GM21390 (cell line): ENCODE measurements around the gene ATXN1L.
A peak's percentile ranks its signal among the peaks of the same experiment; 100 is the strongest.
"Not testable (repeated sequence)": the region's sequence is repeated elsewhere in the genome, so short reads cannot be mapped to it uniquely, and the experiment has no call there.

Experiments
- ATAC-seq: cut with Tn5 transposase; IDR thresholded peaks from one replicate; pipeline ENCODE4 v1.9.1; 2021; ENCODE audit not compliant: unreplicated experiment

The ATXN1L gene

DNA sequence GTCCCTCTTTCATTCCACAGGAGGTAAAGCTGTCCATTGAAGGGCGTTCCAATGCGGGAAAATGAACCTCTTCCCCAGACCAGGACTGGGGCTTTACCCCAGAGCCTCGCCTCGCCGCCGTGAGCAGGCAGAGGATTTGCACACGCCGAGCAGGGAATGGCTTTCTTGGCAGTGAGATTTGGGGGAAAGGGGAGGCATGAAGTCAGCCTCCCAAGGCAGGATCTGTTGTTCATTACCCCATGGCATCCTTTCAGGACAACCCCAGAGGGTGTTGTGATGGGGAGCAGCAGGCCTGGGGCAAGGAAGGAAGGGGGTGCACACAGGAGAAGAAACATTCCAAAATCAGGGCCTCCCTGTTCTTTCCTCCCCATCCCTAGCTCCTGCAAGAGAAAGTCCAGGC, 6.0 kb downstream of the ATXN1L start:
- ATAC-seq: no peak

DNA sequence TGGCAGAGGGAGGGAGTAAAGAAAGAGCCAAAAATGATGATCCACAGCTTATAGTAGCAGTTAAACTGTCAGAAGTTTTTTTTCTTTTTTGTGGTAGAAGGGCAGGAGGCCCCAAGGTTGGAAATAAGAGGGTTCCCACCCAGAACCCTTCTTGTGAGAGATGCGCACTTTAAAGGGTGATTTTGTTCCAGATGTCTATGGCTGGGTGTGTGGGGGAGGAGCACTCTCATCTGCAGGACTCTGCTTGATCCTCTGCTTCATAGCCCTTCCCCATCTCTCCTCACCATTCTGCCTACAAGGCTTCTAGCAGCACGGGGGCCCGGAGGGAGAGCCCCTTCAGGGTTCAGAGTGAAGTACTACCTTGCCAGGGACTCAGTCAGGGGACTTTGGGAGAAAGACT, 6.4 kb downstream of the ATXN1L start:
- no peak for ATAC-seq

DNA sequence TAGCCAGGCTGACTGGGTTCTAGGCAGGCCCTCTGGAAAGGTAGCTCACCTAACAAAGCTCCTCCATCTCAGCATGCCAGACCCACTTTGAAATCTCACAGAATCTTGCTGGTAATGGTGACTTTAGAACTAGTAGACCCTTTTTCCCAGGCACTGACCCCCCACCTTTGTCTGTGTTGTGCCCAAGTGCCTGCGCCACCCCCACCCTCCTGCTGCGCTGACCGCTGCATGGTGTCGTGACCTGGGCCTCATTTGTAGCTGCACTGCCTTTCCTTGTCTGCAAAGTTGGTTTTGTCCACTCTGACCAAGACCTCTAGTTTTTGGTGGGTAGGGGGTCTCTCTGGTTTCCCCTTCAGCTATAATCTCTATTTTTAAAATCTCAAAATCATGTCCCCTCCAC, 6.8 kb downstream of the ATXN1L start:
- no peak for ATAC-seq

DNA sequence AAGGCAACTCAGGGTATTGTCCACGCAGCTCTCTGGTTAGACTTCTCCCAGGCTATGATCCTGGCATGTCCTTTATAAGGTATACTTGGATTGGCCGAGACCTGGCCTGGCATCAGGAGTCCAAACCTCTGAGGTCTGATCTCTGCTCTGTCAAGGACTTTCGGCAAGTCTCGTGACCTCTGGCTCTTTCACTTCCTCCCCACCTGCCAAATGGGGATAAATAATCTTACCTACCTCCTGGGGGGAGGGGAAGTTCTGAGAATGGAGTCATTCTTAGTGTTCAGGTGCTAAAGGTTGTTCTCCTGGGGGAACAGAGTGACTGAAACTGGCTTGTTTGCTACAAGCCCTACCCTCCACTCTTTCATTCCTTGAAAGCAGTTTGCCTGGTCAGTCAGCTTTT, 7.6 kb downstream of the ATXN1L start:
- ATAC-seq: peak; percentile 71

DNA sequence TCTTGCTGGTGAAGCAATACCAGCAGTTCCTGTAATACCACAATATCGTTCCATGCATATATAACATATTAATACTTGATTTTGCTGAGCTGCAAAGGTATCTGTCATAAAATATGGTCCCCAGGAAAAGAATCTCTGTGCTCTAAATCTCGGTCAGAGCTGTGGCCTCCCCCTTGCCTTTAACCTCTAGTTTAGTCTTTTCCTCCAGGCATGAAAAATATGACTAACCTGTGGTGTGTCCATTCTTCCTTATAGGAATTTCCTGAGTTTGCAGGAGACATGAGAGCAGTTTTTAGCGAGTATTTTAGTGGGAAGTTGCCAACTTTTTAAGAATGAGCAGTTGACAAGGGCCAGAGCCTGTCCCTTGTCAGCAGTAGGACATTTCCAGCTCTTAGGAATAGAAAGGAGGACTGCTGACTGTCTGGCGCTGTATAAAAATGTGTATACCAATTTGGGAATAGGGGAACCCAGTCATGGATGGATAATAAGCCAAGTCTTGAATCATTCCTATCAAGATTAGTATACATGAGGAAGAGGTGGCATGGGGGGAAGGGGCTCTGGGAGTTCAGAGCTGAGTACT, 8.7 kb downstream of the ATXN1L start:
- no peak for ATAC-seq

DNA sequence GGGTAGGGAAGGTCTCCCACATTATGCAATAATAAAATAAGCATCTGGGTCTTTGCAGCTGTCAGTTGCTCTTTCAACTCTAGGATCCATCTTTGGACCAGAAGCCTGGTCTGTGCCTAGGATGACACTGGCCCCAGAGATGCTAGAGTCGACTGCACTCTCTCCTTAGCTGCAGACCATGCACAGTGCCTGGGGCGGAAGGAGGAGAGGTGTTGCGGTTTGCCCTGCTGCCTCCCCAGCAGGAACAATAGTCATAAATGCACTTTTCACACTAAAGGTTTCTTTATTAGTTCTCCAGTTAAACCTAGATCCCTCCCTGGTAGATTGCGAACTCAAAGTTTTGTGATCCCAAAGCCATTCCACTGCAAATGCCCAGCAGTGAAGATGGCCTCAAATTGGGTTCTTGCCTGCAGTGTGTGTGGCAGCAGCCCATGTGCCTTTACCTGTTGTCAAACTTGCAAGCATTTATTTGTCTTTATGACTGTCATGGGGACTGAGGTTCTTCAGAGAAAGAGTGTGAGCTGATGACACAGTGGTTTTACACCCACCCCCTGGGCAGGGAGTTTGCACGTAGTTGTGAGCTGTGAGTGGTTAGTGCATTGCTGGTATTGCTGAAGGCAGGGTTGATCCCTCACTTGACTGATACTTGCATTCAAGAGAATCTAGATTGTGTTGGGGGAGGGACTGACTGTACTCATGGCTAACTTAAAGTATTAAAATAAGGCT, 10.3 kb downstream of the ATXN1L start:
- ATAC-seq: no peak

DNA sequence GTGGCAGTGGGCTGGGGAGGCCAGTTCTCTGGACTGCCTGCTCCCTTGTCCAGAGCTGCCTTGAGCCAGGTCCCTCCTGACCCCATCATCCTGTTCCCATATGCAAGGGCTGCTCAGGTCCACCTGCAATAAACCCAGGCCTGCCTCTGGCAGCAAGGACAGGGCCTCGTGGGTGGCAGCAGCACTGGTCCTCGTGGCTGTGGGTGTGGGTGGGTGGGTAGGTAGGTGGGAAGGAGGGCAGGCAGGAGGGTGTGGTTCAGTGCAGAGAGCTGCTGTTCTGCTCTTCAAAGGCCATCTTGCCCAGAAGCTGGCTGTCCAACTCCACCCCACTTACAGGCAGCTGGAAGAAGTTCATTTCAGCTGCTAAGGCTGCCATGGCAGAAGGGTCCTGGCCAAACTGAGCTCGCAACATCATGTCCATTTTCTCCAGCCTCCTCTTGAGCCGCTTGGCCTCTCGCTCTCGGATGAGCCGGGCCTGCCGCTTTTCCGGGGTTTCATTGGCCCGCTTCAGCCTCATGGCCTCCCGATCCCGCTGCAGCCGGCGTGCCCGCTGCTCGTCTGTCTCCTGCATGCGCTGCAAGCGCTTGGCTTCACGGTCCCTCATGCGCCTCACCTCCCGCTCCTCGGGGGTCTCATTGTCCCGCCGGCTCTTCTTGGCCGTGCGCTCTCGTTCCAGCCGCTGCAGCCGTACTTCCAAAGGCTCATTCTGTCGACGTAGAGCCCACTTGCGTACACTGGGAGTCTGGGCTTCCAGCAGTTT, 14.2 kb downstream of the ATXN1L start:
- ATAC-seq: no peak

DNA sequence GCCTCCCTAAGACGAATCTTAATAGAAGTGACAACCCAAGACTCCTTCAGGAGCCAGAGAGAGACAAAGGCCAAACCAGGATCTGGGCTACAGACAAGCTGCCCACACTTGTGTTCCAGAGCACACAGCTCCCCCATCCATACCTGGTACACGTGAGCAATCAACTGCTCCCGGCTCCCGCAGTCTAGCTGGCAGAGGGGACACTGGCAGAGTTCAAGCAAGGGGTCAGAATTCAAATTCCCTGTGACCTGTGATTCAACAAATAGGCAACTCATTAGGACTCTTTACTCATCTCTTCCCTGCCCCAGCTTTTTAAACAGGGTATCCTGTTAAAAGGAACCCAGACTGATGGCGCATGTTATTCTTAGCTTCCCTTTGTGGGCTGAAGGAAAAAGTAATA, 18.2 kb downstream of the ATXN1L start:
- ATAC-seq: no peak

DNA sequence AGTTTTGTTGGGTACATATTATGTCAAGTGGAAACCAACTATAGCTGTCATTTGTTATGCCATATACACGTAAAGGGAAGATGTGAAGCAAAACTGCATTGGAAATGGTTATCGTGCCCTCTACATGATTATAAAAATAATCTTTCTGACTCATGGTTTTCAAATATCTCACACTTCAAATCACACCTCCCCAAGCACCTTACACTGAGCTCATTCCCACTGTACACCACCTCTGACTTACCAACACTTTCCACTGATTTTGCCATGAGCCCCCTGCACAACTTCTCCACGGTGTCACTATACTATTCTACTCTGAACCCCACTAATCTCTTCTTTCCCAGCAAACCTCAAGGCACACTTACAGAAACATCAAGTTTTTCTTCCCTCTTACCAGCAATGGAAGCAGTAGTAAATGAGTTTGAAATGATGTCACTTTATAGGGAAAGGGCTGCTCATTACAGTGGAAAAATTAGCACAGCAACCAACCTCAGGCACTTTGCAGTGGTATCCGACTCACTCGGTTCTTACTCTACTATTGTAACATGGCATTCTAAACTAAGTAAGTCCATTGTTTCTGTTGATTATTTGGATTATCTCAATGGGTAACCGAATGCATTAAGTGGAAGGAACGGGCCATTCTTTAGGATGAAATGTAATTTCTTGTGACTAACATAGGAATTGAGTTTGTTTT, 19.5 kb downstream of the ATXN1L start:
- ATAC-seq: no peak

DNA sequence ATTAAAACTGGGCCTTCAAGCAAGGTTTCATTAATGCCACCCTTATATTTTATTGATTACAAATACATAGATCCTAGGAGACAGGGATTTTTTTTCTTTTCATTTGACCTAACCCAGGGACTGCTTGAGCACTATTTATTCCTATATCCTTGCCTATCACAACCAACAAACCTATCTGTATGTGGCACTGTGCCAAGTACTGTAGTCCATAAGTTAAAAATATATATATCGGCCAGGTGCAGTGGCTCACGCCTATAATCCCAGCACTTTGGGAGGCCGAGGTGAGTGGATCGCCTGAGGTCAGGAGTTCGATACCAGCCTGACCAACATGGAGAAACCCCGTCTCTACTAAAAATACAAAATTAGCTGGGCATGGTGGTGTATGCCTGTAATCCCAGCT, 21.4 kb downstream of the ATXN1L start:
- ATAC-seq: not testable (repeated sequence)

DNA sequence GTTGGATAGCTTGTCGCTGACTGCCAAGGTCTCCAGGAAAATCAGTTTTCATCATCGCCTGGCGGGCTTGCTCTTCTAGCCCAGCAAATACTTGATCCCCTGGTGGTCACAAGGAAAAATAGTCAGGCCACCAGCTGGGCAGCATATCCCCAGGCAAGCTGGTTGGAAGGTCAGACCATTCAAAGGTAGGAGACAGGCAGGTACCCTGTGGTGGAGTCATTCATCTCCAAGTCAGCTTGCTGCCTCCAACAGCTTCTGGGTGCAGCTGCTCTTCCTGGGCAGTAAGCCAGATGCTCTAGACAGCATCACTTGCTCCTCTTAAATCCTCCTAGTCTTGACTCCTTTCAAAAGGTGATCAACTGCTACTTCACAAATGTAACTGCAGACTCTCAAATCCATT, 22.2 kb downstream of the ATXN1L start:
- ATAC-seq: no peak

DNA sequence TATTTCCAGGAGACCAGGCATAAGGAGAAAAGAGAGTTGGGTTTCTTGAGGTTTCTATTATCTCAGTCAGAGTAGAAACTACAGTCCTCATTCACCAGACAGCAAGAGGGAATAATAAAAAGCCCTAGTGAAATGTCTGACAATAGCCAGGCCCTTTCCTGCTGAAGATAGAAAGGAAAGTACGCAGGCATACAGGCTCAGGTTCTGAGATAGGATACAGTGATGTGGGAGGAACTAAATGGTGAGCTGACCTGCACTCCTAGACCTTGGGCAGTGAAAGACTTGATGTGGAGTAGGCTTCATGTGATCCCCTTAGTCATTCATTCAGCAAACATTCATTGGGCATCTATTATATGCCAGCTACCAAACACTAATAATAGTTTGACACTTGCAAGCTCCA, 23.3 kb downstream of the ATXN1L start:
- ATAC-seq: no peak

DNA sequence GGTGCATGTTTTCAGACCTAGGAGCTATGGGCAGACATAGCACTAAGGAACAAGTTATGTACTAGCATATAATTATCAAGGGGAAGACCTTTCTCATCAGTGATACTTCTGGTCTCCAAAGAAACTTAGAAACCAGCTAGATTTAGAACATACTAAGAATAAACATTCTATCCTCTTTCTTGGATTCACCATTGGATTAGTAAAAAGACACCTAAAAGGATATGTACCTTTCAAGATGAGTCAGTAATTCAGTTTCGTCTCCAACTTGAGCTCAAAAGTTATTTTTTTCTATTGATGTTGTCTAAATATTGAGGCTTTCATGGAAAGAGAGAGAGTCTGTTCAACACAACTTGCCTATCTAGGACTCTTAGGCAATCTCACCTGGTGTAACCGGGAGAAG, 25.0 kb downstream of the ATXN1L start:
- ATAC-seq: no peak

DNA sequence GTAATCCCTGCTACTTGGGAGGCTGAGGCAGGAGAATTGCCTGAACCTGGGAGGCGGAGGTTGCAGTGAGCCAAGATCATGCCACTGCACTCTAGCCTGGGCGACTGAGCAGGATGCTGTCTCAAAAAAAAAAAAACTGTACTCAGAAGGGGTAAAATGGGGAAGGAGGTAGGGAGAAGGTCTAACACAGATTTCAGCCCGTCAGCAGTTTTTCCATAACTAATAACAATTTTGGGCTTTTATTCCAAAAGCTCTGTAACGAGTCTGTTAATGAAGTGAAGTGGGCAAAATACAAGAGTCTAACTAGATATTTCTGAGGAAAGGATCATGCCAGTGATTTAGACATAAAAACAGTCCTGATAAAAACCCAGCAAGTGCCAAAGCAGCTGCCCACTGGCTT, 27.4 kb downstream of the ATXN1L start:
- ATAC-seq: no peak

DNA sequence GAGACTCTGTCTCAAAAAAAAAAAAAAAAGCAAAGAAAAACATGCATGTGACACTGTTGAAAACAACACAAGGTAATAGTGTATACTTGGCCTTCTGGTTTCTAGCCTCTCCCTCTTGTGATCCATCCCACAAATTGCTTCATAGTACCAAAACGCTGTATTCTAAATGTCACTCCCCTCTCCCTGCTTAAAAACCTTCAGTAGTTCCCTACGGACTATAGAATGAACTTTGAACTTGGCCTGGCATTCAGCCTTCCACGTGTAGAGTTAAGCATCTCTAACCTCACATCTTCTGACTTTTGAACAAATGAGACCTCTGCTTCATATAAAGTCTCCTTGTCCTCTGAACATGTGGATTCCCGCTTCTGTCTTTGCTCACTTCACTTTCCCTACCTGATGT, 33.1 kb downstream of the ATXN1L start:
- ATAC-seq: no peak

DNA sequence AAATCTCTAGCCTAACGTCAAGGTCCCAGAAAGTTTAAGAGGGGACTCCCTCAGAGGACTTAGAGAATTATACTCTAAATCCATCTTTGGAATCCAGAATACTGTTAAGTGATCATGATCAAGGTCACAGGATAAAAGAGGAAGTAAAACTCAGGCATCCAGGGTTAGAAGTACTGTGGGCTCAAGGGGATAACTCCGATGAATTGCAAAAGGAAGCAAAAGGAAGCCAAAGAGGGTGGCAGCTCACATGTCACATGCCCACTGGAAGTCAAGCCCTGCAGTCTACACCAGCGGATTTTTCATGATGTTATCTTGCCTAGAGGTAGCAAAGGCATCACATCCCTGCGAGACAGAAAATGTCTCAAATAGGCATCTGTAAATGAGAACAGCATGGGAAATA, 34.4 kb downstream of the ATXN1L start:
- ATAC-seq: no peak

DNA sequence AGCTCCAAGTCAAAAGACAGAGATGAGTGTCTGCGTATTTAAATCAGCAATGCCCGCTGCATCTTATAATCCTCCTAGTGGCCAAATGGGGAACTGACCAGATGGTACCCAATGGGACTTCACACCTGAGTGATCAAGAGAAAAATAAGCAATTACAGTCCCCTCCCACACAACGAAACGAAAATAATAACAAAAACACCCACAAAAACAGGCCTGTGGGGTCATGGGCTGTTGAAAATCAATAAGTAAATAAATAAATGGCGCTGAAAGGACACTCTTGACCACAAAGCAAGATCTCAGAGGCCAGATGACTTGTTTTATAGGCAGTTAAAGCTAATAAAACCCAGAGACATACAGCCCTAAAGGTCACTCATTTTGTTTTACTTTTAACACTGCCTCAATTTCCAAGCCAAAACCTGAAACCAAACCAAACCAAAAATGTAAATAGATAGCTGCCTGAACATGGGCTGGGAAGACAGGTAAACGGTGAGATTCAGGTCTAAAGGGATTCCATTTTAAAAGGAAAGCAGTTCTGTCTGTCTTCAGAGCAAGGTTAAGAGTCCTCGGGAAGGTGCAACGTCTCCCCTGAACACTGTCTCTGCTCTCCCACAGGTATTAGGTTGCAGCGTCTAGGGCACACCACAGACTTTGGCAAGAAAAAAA, 36.9 kb downstream of the ATXN1L start:
- peak; percentile 39 for ATAC-seq

DNA sequence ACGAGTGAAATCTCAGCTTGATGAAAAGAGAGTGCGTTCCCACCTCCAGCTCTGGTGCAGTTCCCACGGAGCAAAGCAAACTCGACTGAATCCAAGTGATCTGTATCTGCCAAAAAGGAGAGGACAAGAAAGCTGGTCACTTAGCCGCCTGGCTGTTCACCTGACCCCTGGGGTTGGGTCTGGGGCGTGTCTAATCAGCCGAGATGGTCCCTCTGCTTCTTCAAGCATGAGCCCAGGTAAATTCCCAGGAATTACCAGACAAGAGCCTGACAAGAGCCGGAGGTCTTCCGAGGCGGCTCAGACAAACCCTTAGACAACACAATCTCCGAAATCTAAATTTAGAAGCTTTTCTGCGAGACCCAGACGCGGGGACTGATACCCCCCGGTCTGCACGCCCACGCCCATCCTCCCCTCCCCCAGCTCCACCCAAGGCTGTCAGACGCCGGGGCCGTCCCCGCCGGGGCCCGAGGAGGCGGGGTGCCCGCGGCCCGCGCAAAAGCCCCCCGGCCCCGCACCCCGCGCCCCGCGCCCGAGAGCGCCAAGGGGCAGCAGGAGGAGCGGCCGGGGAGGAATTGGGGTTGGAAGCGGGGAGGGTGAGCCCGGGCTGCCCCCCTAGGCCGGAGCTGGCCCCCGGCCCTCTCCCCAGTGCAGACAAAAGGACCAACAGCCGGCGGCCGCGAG, 37.5 kb downstream of the ATXN1L start:
- ATAC-seq: peak; percentile 37

DNA sequence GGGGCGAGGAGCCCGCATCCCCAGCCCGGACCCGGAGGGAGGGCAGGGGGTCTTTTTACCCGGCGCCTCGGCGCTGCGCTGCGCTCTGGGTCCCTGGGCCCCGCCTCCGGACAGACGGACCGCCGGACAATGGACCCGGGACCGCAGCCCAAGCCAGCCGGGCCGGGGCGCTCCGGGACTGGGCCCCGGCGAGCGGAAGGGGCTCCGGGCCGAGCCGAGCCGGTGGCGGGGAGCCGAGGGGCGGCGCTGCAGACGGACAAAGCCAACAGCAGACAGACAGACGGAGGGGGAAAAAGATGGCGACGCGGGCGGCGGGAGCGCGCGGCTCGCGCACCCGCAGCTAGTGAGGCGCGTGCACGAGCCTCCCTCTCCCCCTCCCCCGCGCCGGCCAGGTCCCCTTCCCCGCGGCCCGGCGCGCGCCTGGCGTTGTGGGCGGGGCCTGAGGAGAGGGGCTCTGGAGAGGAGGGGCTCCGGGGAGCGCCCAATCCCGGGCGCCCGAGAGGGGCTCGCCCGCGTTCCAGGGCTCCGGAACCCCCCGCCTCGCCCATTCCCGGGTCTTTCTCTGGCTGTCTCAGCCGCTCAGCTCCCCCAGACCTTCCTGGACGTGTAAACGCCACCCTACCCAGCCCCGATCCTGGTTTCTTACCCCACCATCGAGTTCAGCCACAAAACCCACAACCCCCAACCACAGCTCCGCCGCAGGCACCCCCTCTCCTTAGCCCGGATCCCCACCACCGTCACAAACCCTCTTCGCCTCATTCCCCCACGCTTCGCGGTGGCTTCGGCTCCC, 38.3 kb downstream of the ATXN1L start, which contains the start of gene ZNF821:
ZNF821 (minus strand) TSS at position 334 of the 790 bp plus-strand sequence. CDS start 4,236 bp downstream, outside the sequence.
- peak; percentile 42 for ATAC-seq

DNA sequence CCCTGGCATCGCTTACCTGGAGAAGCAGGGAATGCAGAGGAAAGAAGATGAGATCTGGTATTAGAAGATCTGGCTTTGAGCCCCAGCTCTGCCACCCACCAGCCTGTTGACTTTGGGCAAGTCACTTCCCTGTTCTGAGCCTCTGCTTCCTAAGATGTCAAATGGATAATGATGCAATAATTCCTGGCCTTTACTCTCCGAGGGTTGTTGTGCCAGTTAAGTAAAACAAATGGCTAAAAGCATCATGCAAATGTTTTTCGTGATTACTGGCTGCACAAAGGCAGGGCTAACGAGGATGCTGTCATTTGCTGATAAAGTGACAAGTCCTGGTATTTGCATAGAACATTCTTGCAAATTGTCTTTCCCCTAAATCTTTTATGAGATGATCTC, 39.5 kb downstream of the ATXN1L start:
- no peak for ATAC-seq
